NCI-H128 (cell line): Measurements from ENCODE around the gene PRR19.
A peak's percentile ranks its signal among the peaks of the same experiment; 100 is the strongest.
"Not testable (repeated sequence)": the region's sequence is repeated elsewhere in the genome, so short reads cannot be mapped to it uniquely, and the experiment has no call there.

Source experiments
- DNase-seq: peaks from one replicate; lab custom pipeline; 2025; ENCODE audit not compliant: unreplicated experiment; lab: John Stamatoyannopoulos, UW

The PRR19 gene

GRCh38 chr19:42323852-42324654, 22.1 kb downstream of the PRR19 start:
- DNase-seq = no peak

GRCh38 chr19:42324655-42325307, 22.8 kb downstream of the PRR19 start:
- DNase-seq = no peak

- DNase-seq = peak; percentile 99
Measured at GRCh38 chr19:42325308-42325895, 23.5 kb downstream of the PRR19 start, which contains the start of gene MEGF8. Gene MEGF8, plus strand, starts transcription at chr19:42325635. Its CDS starts 609 bp downstream, at chr19:42326244.

GRCh38 chr19:42325896-42326771, 24.2 kb downstream of the PRR19 start:
- DNase-seq = peak; percentile 20

GRCh38 chr19:42326969-42327368, 25.0 kb downstream of the PRR19 start:
- no peak for DNase-seq

GRCh38 chr19:42327381-42327780, 25.4 kb downstream of the PRR19 start:
- no peak for DNase-seq

- DNase-seq = no peak
Measured at GRCh38 chr19:42328106-42328505, 26.2 kb downstream of the PRR19 start.

- DNase-seq = no peak
Measured at GRCh38 chr19:42328854-42329253, 26.9 kb downstream of the PRR19 start.

GRCh38 chr19:42330241-42330711, 28.3 kb downstream of the PRR19 start:
- DNase-seq = peak; percentile 28

GRCh38 chr19:42331333-42331732, 29.4 kb downstream of the PRR19 start:
- DNase-seq = not testable (repeated sequence)

GRCh38 chr19:42332059-42332458, 30.1 kb downstream of the PRR19 start:
- no peak for DNase-seq

- DNase-seq = no peak
Measured at GRCh38 chr19:42333018-42333417, 31.1 kb downstream of the PRR19 start.

- no peak for DNase-seq
Measured at GRCh38 chr19:42333975-42334696, 32.2 kb downstream of the PRR19 start.

GRCh38 chr19:42334697-42335373, 32.9 kb downstream of the PRR19 start:
- DNase-seq = no peak

GRCh38 chr19:42335374-42335936, 33.5 kb downstream of the PRR19 start:
- DNase-seq = no peak

- DNase-seq = no peak
Measured at GRCh38 chr19:42335971-42336370, 34.0 kb downstream of the PRR19 start.

GRCh38 chr19:42339126-42339860, 37.4 kb downstream of the PRR19 start:
- not testable (repeated sequence) for DNase-seq

GRCh38 chr19:42339922-42340321, 38.0 kb downstream of the PRR19 start:
- not testable (repeated sequence) for DNase-seq
